Neural cell (in vitro differentiated cells): Measurements from ENCODE around the gene RIN3. TPM values are rescaled to one million over a fixed set of nuclear protein-coding genes. Genes with fewer than 3 reads are reported as not detected.

Experiments used
- H2AFZ ChIP-seq: fragments of 200-600, 300-800 bp; sonication (generic), shearing (Covaris generic); 2 replicates; pipeline ENCODE4 v1.6.0; 2014; ENCODE audit warnings: low read depth, mild to moderate bottlenecking, antibody characterized with exemption, low read length, moderate library complexity
- H3F3A ChIP-seq: fragments of 200-600 bp; shearing (Covaris generic); 2 replicates; pipeline ENCODE4 v1.6.1; 2016; ENCODE audit warnings: mild to moderate bottlenecking, moderate library complexity, mixed read lengths, antibody characterized with exemption, low read length; ENCODE audit not compliant: insufficient read depth, poor library complexity, severe bottlenecking
- H3K27ac ChIP-seq: fragments of 200-600, 300-800 bp; sonication (generic), shearing (Covaris generic); 2 replicates; pipeline ENCODE4 v1.5.1; 2014; ENCODE audit warnings: mild to moderate bottlenecking, low read length, moderate library complexity
- H3K27me3 ChIP-seq: fragments of 300-800, 200-600 bp; sonication (generic), shearing (Covaris generic); 2 replicates; pipeline ENCODE4 v1.6.0; 2014; ENCODE audit warnings: mild to moderate bottlenecking, low read depth, low read length, moderate library complexity; ENCODE audit not compliant: insufficient read depth
- H3K36me3 ChIP-seq: fragments of 300-800, 200-600 bp; sonication (generic), shearing (Covaris generic); 2 replicates; pipeline ENCODE4 v1.5.1; 2014; ENCODE audit warnings: mild to moderate bottlenecking, antibody characterized with exemption, low read length, moderate library complexity; ENCODE audit not compliant: insufficient read depth
- H3K4me2 ChIP-seq: fragments of 300-800, 200-600 bp; sonication (generic), shearing (Covaris generic); 2 replicates; pipeline ENCODE4 v1.6.0; 2014; ENCODE audit warnings: mild to moderate bottlenecking, low read length
- H3K4me3 ChIP-seq: fragments of 300-800, 200-600 bp; sonication (generic), shearing (Covaris generic); 2 replicates; pipeline ENCODE4 v1.5.1; 2014; ENCODE audit warnings: mild to moderate bottlenecking, low read length, moderate library complexity
- H3K79me2 ChIP-seq: fragments of 200-600 bp; shearing (Covaris generic); replicated peaks from 2 replicates; pipeline ENCODE4 v1.6.0; 2014; ENCODE audit warnings: mild to moderate bottlenecking, low read length, moderate library complexity; ENCODE audit not compliant: insufficient read depth
- H3K9ac ChIP-seq: fragments of 300-800, 200-600 bp; sonication (generic), shearing (Covaris generic); 2 replicates; pipeline ENCODE4 v1.6.1; 2016; ENCODE audit warnings: mild to moderate bottlenecking, low read length, mixed read lengths
- H3K9me2 ChIP-seq: fragments of 200-600 bp; shearing (Covaris generic); 2 replicates; pipeline ENCODE4 v1.6.1; 2016; ENCODE audit warnings: mild to moderate bottlenecking, low read length, mixed read lengths; ENCODE audit not compliant: insufficient read depth
- H3K9me3 ChIP-seq: fragments of 200-600, 300-800 bp; sonication (generic), shearing (Covaris generic); 2 replicates; pipeline ENCODE4 v1.6.1; 2016; ENCODE audit warnings: mild to moderate bottlenecking, mixed run types, low read length, moderate library complexity, mixed read lengths
- H4K20me1 ChIP-seq: fragments of 200-600 bp; shearing (Covaris generic); 2 replicates; pipeline ENCODE4 v1.6.1; 2016; ENCODE audit warnings: mild to moderate bottlenecking, mixed run types; ENCODE audit not compliant: insufficient read depth
- CTCF ChIP-seq: fragments of 450-650 bp; IDR thresholded peaks from 2 replicates; pipeline ENCODE4 v1.5.1; 2014; ENCODE audit warnings: antibody characterized with exemption, mild to moderate bottlenecking, moderate library complexity; ENCODE audit not compliant: poor library complexity, severe bottlenecking
- EP300 ChIP-seq: fragments of 450-650 bp; conservative IDR thresholded peaks from 2 replicates; pipeline ENCODE4 v1.6.1; 2014; ENCODE audit warnings: antibody characterized with exemption, mild to moderate bottlenecking, moderate library complexity; ENCODE audit not compliant: poor library complexity, severe bottlenecking
- EZH2 ChIP-seq: fragments of 200-600, 300-800 bp; shearing (Covaris generic), sonication (generic); IDR thresholded peaks from 2 replicates; pipeline ENCODE4 v1.6.1; 2014; ENCODE audit warnings: antibody characterized with exemption, low read length, borderline replicate concordance, mild to moderate bottlenecking; ENCODE audit not compliant: insufficient read depth, poor library complexity, severe bottlenecking
- MXI1 ChIP-seq: fragments of 450-650 bp; conservative IDR thresholded peaks from 2 replicates; pipeline ENCODE4 v1.6.1; 2014; ENCODE audit warnings: antibody characterized with exemption, mild to moderate bottlenecking; ENCODE audit not compliant: poor library complexity, severe bottlenecking
- POLR2AphosphoS5 ChIP-seq: IDR thresholded peaks from 2 replicates; pipeline ENCODE4 v1.6.1; 2012
- RAD21 ChIP-seq: fragments of 450-650 bp; conservative IDR thresholded peaks from 2 replicates; pipeline ENCODE4 v1.6.1; 2014; ENCODE audit warnings: antibody characterized with exemption, mild to moderate bottlenecking, moderate library complexity
- REST ChIP-seq: IDR thresholded peaks from 2 replicates; pipeline ENCODE4 v1.6.1; 2012; ENCODE audit warnings: borderline replicate concordance
- SMC3 ChIP-seq: fragments of 450-650 bp; conservative IDR thresholded peaks from 2 replicates; pipeline ENCODE4 v1.6.1; 2014; ENCODE audit warnings: antibody characterized with exemption, mild to moderate bottlenecking, moderate library complexity; ENCODE audit not compliant: poor library complexity
- TAF1 ChIP-seq: IDR thresholded peaks from 2 replicates; pipeline ENCODE4 v1.6.1; 2012; ENCODE audit warnings: low read depth
- polyA plus RNA-seq: library from polyadenylated mRNA; depleted of rRNA; stranded (reverse); fragments of >200 nt; gene quantifications from 2 replicates; pipeline ENCODE4 v1.2.3, GENCODE V29; 2014

The RIN3 gene
- polyA plus RNA-seq, 1 donor from 2014 or later = not detected

GRCh38 chr14:92557544-92557912, 43.9 kb downstream of the RIN3 start:
- no peaks in the 10 kb centered on the region for H4K20me1 ChIP-seq
- H3K9ac ChIP-seq = no peak overlapping the region
- no peak overlapping the region for H2AFZ ChIP-seq
- H3K9me2 ChIP-seq = no peaks in the 10 kb centered on the region
- no peaks in the 10 kb centered on the region for H3K9me3 ChIP-seq
- H3K36me3 ChIP-seq = no peaks in the 10 kb centered on the region
- no peak overlapping the region for H3K4me2 ChIP-seq
- no peak overlapping the region for H3K27ac ChIP-seq
- TF ChIP-seq CTCF (no peak), SMC3 (no peak), REST (no peak), MXI1 (no peak), RAD21 (no peak), EP300 (no peak), TAF1 (no peak), POLR2AphosphoS5 (no peak), EZH2 (no peak)
- no peak overlapping the region for H3K4me3 ChIP-seq
- no peaks in the 10 kb centered on the region for H3K79me2 ChIP-seq
- H3K27me3 ChIP-seq = no peaks in the 10 kb centered on the region
- H3F3A ChIP-seq = no peaks in the 10 kb centered on the region

- Histone ChIP-seq H3K36me3 (no peaks in the 10 kb centered on the region), H4K20me1 (no peaks in the 10 kb centered on the region), H2AFZ (no peak overlapping the region), H3K4me3 (no peak overlapping the region), H3K27me3 (no peaks in the 10 kb centered on the region), H3K9ac (no peak overlapping the region), H3K79me2 (no peaks in the 10 kb centered on the region), H3K9me2 (no peaks in the 10 kb centered on the region), H3F3A (no peaks in the 10 kb centered on the region), H3K27ac (no peak overlapping the region), H3K9me3 (no peaks in the 10 kb centered on the region), H3K4me2 (no peak overlapping the region)
- TF ChIP-seq RAD21 (no peak), SMC3 (no peak), TAF1 (no peak), POLR2AphosphoS5 (no peak), REST (no peak), MXI1 (no peak), EZH2 (no peak), CTCF (no peak), EP300 (no peak)
Measured at GRCh38 chr14:92558319-92558718, 44.7 kb downstream of the RIN3 start.
